HG02623 (cell line): ENCODE data around the gene TMEM181.
"Not testable (repeated sequence)": the region's sequence is repeated elsewhere in the genome, so short reads cannot be mapped to it uniquely, and the experiment has no call there.

Source experiments
- ATAC-seq: cut with Tn5 transposase; IDR thresholded peaks from one replicate; pipeline ENCODE4 v1.9.1; 2021; ENCODE audit warnings: moderate library complexity; ENCODE audit not compliant: unreplicated experiment

TMEM181 gene

DNA sequence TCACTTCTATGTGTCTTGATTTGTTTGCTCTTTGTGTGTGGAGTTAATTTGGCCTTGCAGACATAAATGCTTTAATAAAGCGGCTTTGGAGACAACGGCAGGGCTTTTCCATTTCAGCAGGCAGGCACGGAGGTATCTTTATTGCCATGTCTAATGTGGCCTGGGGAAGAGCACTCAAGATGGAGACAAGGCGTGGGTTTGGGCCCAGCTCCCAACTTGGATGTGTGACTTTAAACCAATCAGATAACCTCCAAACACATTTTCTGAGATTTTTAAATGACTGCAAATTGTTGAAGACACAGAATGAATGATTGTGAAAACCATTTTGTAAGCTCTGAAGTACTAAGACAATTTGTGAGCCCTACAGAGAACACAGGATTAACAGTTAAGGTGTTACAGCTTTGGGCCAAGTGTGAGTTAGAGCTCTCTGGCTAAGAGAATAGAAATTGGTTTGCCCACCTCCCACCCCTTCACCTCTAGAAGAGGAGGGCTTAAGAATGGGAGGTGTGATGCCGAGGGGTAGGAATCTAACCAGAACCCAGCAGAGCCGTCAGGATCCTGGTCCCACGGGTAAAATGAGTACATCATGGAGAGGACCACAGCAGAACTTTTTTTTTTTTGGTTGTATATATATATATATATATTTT is 75.7 kb downstream of the TMEM181 start:
- no peak for ATAC-seq

DNA sequence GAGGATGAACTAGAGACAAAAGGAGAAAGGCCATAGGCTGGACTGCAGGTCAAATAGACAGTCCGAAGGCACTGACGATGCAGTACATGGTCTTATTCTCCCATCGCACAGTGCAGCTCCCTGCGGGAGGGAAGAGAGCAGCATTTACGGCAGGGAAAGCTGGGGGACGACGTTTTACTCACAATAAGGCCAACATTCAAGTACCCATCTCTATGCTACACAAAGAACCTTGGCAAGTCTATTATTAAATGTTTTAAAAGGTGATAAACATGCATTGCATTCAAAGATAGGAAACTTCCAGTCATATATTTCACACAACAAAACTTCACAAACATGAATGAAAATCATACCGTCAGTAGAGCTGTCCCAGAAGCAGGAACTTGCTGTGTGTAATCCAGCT is 76.9 kb downstream of the TMEM181 start:
- no peak for ATAC-seq

DNA sequence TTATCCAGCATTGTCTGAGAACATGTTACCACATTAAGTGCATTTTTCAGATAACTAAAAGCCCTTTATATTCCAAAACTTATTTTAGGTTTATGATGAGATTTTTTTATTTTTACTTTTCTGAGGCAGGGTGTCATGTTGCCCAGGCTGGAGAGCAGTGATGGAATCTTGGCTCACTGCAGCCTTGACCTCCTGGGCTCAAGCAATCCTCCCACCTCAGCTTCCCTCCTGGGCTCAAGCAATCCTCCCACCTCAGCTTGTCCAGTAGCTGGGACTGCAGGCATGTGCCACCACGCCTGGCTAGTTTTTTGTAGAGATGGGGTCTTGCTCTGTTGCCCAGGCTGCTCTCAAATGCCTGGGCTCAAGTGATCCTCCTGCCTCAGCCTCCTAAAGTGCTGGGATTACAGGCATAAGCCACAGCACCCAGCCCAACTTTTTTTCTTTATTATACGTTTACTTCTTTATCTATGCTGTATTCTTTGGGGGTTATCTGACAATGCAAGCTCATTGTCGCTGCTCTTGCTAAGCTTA is 78.5 kb downstream of the TMEM181 start:
- no peak for ATAC-seq

DNA sequence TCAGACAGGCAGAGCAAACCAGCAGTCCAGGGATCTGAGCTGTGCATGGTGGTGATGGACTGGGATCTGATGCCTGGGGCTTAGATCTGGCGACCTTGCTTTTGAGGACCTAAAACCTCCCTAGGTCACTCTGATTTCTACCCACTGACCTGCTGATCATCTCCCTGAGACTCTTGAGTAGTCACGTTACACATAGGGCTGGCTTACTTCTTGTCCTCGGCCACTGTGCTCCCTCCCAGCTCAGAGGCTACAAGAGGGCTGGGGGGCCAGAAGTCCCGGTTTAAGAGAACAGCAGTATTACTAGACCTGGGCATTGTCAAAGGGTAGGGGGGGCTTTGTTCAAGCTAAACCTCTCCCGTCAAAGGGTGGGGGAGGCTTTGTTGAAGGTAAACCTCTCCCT is 79.2 kb downstream of the TMEM181 start:
- ATAC-seq: no peak

DNA sequence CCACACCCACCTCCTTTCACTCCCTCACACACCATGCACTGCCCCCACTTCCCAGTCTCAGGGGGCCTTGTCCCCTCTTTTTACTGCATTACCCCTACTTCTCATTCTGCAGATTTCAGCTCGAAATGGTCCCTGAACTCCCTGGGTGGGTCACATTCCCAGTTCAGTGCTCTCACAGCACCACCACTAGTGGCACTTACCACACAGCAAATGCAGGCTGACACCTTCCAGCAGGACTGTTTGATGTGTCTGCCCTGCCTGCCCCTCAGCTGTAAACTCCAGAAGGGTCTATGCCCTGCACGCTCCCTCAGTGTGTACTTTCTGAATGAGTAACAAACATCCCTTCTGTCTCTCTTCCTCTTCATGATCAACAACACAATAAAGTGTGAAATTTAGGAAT is 80.6 kb downstream of the TMEM181 start:
- ATAC-seq: no peak

DNA sequence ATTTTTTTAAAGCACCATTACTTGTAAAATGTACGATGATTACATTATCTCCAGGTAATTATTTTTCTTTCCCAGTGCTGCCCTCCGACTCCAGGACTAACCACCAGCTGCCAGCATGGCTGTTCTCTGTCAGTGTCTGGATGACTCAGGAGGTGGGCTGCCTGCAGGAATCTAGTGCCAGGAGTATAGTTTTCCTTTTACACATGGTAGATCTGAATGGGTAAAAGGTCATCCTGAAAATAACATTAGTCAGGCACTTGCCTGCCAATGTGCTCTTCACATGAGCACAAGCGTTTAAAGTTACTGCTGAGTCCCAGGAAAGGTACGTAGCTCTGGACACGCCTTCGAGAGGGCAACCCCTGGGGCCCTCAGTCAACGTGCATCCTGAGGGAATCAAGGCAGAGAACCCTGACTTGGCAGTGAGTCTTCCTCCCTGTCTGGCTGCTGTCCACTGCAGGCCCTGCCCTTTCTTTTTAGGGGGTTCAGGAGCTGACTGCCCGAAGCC is 82.3 kb downstream of the TMEM181 start:
- no peak for ATAC-seq

DNA sequence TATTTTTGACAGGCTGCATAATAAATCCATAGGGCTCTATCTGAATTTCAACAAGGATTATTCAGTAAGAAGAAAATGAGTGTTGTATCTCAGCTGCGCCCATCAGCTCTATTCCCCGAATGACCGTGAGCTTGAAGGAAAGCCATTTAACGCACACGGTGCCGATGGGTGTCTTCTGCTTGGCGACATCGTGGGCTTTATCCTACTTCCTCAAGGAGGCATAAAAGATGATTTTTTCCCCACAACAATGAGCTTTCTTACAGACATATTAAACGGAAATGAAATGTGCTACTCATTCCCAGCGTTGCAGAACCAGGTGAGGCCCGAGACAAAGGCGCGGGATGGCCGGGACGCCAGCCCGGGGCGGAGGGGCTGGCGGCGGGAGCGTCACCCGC is 83.9 kb downstream of the TMEM181 start:
- ATAC-seq: no peak

DNA sequence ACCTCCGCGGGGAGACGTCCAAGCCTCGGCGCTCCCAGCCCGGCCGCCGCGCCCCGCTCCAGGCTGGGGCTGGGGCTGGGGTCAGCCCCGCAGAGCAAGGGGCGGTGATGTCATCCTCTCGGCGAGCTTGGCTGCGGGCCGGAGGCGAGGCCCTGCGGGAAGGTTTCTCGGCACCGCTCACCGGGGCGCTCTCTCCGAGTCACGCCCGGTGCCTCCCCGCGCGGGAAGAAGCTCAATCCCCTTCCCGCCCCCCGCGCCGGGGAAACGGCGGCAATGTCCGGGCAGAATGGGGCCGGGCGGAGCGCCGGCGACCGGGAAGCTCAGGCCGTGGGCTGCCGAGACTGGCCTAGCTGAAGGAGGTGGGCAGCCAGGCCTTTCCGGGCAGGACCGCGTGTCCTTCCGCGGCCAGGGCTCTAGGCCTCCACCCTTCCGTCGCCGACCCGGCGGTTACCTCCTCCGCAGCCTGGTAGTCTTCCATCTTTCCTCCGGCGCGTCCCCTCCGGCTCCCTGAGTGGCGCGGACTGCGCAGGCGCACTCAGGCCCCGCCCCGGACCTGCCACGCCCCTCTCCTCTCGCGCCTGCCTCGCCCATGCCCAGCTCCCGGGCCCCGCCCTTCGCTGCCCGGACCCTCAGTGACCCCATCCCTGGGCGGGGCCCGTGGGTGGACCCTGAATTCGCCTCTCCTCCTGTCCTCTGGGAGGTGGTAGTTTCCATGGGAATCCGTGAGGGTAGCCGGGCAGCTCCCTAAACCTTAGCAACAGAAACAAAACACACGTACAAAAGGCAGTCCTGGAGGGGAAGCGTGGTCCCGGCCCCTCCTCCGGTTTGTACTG is 84.6 kb downstream of the TMEM181 start, which contains the start of gene DYNLT1:
Gene DYNLT1 (minus strand): TSS at position 513 of the 833 bp plus-strand sequence. CDS start 35 bp downstream, at position 478.
- ATAC-seq: peak; percentile 62

DNA sequence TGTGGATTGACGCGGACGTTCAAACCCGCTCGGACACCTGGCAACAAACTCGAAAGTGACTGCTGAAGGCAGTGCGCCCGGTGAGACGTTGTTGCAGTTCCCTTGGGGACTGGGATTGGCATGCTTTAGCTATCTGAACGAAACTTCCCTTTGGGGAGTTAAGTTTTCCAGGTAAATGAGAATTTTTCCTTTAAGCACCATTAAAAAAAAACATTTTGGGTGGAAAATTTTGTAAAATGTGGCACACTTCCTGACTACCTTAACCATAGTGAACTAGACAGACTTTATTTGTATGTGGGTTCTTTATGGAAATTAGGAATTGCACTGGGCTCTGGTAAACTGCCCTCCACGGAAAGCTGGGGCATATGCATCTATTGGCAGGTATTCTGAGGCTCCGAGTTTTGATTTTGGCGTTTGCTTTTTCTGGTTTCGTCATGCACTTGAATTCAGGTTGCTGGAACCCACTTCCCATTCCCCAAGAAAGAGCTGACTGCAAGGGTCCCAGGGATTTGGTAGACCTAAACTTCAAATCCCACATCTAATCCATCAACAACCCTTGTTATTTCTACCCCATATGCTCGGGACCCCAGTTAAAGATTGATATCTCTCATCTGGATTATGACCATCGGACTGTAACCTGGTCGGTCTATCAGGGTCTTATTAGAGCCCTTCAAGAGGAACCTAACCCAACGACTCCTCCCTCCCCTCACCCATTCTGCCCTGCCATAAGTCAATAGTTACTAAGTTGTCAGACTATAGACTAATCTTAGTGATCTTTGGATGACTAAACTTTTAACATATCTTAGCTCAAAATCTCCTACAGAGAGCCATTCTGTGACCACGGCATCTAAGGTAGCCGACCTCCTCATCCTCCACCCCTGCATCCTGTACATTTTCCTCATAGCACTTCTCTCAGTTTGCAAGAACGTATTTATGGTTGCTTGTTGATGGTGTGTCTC is 85.5 kb downstream of the TMEM181 start:
- peak; percentile 25 for ATAC-seq

DNA sequence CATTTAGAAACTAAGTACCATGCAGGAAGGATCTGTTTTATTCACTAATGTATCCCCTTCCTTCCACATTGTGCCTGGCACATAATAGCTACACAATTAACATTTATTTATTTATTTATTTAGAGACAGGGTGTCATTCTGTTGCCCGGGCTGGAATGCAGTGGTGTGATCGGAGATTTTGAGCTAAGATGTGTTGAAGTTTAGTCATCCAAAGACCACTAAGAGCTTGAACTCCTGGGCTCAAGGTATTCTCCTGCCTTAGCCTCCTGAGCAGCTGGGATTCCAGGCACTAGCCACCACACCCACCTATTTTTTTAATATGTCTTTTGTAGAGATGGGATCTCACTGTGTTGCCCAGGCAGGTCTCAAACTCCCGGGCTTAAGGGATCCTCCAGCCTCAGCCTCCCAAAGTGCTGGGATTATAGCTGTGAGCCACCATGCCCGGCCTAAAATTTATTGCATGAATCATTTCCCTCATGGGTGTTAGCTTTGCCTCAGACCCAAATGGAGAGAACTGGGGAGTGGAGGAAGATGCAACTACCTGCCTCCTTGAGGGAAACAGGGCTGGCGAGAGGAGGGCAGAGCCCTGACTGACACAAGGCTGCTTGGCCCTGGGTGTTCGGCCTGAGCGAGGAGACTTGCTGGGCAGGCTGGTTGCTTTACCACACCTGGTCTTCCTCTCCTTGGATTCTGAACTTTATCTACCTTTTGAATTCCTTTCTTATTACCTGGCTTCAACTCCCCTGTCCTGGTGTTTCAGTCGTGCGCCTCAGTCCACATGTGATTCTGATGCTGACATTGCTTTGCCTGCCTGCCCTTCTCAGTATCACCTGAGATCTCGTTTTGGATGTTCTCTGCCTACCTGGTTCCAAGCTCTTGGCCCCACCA is 86.4 kb downstream of the TMEM181 start:
- no peak for ATAC-seq

DNA sequence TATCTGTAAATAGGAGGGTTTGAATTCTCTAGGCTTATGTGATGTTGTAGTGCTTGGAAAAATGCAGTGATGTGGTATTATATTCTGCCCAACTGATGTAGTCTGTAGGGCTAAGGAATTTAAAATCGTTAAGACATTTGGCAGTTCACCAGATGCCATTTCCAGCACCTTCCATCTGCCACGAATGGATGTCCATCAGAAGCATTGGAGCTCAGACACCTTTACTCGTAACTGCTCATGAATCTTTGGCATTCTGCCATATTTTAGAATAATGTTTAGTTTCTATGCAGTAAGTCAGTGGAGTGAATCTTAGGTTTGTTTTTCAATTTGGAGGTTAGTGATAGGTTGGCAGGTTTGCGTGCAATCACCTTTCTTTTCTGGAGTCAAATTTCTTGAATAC is 87.6 kb downstream of the TMEM181 start:
- ATAC-seq: no peak

DNA sequence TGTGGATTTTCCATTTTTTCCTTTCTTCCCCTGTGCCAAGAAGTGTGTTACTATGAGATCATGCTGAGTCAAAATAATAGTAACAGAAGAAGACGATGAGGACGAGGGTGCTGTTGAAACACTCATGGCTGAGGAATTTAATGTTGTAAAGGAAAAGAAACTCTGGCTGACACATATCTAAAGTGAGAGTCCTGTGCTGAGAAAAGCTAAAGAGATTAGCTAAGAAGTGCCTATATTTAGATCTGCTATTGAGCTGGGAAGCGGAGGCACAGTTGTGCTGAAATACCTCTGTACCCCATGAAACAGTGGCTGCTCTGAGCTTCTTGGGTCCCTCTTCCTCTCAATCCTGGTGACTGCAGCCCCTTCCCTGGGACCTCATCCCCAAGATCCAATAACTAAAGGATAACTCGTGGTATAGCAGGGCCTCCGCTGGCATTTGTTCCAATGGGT is 88.8 kb downstream of the TMEM181 start:
- ATAC-seq: no peak

DNA sequence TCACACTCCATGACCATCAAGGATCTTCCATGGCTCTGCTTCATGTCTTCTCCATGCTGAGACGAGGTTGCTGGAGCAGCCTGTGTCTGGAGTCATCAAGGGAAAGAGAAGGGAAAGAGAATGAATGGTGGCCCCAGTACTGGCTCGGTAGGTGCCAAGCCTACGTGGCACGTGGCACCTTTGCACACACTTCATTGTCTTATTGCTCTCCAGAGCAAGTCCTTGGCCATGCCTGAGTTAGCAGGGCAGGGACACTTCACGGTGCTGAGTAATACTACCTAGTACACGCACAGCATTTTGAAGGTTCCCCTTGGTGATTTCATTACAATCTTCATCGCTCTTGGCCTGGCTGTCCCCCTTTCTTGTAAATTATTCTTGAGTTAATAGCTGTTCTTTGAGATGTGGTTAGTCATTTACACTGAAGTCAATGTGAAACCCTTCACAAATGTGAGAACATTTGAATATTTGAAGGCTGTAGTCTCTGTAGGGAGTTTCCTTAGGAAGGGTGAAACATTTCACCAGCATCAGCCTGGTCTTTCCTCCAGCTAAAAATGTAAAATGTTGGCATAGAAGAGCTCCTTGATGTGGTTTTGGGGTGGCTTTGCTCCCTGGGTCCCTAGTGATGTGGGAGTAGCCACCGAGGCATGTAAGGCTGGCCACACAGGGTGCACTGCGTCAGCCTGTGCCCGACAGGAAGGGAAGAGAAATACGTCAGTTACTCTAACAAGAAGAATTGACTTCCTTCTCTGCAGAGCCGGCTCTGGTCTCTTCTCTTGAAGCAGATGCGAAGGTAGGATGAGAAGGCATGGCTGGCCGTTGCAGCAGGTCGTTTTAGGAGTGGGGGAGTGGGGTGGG is 89.6 kb downstream of the TMEM181 start, which contains the start of gene SYTL3:
Gene SYTL3 (plus strand): TSS at position 766 of the 855 bp plus-strand sequence. CDS start 13,215 bp downstream, outside the sequence.
- peak; percentile 40 for ATAC-seq

DNA sequence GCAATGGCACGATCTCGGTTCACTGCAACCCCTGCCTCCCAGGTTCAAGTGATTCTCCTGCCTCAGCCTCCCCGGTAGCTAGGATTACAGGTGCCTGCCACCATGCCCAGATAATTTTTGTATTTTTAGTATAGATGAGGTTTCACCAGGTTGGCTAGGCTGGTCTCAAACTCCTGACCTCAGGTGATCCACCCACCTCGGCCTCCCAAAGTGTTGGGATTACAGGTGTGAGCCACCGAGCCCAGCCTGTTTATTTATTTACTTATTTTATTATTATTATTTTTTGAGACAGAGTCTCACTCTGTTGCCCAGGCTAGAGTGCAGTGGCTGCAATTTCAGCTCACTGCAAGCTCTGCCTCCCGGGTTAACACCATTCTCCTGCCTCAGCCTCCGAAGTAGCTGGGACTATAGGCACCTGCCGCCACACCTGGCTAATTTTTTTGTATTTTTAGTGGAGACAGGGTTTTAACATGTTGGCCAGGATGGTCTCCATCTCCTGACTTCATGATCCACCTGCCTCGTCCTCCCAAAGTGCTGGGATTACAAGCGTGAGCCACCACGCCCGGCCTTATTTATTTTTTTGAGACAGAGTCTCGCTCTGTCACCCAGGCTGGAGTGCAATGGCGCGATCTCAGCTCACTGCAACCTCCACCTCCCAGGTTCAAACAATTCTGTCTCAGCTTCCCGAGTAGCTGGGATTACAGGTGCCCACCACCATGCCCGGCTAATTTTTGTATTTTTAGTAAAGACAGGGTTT is 92.3 kb downstream of the TMEM181 start:
- not testable (repeated sequence) for ATAC-seq

DNA sequence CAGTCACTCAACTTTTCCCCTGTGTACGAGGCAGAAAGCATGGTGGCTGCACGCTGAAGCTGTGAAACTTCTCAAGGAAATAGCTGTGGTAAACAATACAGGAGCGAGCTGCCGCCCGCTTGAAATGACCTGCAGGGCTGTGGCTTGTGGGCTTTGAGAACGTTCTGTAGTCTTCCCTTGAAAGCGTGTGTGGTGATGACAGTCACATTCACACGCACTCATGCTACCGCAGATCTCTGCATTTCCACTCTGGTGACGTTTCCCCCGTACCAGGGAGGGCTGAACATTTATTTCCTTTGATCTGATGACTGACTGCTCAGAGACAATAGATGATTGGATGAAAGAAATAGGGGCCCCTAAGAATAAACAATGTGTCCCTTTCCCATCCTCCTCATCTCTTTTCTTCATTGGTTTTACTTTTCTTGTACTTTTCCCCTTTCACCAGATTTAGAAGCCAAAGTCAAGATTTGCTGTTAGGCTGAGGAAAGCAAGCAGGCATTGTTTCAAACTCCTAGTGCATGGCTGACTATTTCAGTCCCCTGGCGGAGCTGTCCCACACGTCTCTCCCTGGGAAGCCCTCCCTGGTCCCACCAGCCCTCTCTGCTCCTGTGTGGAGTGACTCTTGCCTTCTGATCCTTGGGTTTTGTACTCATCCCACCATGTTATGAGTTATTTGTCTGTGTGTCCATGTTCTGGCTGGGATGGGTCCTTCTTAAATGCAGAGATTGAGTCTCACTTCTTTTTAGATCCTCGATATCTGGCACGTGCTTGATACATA is 93.9 kb downstream of the TMEM181 start:
- peak; percentile 40 for ATAC-seq

DNA sequence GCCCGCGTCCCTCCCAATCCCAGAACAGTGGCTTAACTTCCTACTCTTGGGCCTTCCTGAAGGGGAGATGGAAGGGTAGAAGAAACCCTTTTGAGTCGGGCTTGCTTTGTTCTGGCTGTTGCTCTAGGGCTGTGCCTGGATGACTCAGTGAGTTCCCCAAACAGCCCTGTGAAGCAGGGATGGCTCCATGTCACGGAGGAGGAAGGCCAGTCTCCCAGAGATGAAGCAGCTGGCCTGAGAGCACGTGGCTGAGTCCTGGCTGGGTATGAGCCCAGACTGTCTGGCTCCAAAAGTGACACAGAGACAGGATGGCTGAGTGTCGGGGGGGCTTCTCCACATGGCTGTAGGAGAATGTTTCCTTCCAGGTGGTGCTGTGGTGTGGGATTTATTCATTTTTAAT is 94.6 kb downstream of the TMEM181 start:
- no peak for ATAC-seq

DNA sequence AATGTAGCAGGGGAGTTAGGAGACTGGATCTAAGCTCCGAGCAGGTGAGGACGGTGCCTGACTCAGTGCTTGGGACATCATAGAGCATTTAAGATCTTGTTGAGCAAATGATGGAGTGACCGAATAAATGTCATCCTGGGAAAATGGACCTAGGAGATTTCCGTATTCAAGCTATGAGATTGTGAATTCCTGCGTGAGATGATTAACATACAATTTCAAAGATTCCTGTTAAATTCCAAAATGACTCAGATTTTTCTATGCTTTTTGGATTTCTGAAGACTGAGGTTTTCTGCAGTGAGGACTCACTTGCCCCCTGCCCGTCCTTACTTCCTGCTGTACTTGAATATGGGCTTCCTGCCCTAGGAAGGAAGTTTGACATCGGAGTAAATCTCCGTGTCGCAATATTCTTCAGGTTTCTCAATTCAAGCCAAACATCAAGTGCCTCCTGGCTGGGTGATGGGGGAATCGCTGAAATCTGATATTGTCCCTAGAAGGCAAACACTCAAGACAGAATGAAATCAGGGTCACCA is 95.1 kb downstream of the TMEM181 start:
- ATAC-seq: no peak
